Neural progenitor cell (in vitro differentiated cells): Measurements from ENCODE around the gene KRT24.

Experiments used
- EZH2 ChIP-seq: fragments of 200-600 bp; sonication (generic); IDR thresholded peaks from 2 replicates; pipeline ENCODE4 v1.6.1; 2017; ENCODE audit warnings: antibody characterized with exemption, mild to moderate bottlenecking, moderate library complexity
- EZH2phosphoT487 ChIP-seq: fragments of 200-600 bp; sonication (generic); IDR thresholded peaks from 2 replicates; pipeline ENCODE4 v1.6.1; 2017; ENCODE audit warnings: antibody characterized with exemption
- TF ChIP-seq, protein P1 (sequence below): fragments of 200-600 bp; sonication (generic); IDR thresholded peaks from 2 replicates; pipeline ENCODE4 v1.5.1; 2017; ENCODE audit warnings: antibody characterized with exemption, mild to moderate bottlenecking

DNA sequence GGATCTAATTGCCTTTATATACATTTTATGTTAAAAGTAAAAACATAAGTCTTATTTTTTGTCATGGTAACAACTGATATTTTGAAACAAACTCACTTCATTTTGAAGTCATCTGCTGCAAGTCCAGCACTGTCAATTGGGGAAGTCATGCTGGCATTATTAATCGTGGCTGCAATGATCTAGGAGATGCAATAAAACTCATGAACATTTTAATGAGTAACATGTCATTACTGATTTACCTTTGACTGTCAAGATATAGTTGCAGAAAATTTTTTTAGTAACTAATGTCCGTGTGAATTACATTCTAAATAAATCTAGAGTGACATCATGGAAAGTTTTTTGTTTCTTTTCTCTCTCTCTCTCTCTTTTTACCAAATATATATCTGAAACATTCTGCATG lies 17.3 kb upstream of the KRT24 start:
- no peak for TF ChIP-seq EZH2
- TF ChIP-seq, protein P1, sequence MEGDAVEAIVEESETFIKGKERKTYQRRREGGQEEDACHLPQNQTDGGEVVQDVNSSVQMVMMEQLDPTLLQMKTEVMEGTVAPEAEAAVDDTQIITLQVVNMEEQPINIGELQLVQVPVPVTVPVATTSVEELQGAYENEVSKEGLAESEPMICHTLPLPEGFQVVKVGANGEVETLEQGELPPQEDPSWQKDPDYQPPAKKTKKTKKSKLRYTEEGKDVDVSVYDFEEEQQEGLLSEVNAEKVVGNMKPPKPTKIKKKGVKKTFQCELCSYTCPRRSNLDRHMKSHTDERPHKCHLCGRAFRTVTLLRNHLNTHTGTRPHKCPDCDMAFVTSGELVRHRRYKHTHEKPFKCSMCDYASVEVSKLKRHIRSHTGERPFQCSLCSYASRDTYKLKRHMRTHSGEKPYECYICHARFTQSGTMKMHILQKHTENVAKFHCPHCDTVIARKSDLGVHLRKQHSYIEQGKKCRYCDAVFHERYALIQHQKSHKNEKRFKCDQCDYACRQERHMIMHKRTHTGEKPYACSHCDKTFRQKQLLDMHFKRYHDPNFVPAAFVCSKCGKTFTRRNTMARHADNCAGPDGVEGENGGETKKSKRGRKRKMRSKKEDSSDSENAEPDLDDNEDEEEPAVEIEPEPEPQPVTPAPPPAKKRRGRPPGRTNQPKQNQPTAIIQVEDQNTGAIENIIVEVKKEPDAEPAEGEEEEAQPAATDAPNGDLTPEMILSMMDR = no peak
- TF ChIP-seq EZH2phosphoT487 = no peak
